Measurements from ENCODE around the gene PBRM1. TPM values are rescaled to one million over a fixed set of nuclear protein-coding genes. Genes with fewer than 3 reads are reported as not detected.

PBRM1 gene
- total and polyA plus RNA-seq, 2 donors (not counting 3 experiments of a cell fraction or from before 2014, with no cell fraction given) = 26.7 to 87.1 TPM

GRCh38 chr3:52723935-52724334 is 38.2 kb upstream of the PBRM1 start:
- no peak for FAIRE-seq
- dilution Hi-C loops (cut with MboI; ENCODE audit: extremely low pct_ligation_motif_present, low sequenced_read_pairs) = no loop called here

GRCh38 chr3:52722491-52722890 is 36.8 kb upstream of the PBRM1 start:
- no TSS peak for BruUV-seq (replicated peaks)
- dilution Hi-C loops (cut with MboI; ENCODE audit: extremely low pct_ligation_motif_present, low sequenced_read_pairs) = no loop called here
- CTCF ChIA-PET = no interaction called here

More at GRCh38 chr3:52723935-52724334, 38.2 kb upstream of the PBRM1 start:
- no TSS peak for BruUV-seq (replicated peaks)
- ChIA-PET POLR2A (no interaction called here), CTCF (no interaction called here)
- Histone ChIP-seq H3K79me2 (ENCODE audit: control insufficient read depth, insufficient read depth, low read length) (no peaks in the 10 kb centered on the region), H3K9me3 (replicated peaks; ENCODE audit: control insufficient read depth, insufficient read depth, low read length) (no peaks in the 10 kb centered on the region), H3K9me1 (replicated peaks; ENCODE audit: control insufficient read depth, extremely low read depth, insufficient read depth, low read length) (no peaks in the 10 kb centered on the region), H3K4me1 (ENCODE audit: control insufficient read depth, extremely low read depth, insufficient read depth, low read length) (no peaks in the 10 kb centered on the region), H4K20me1 (replicated peaks; ENCODE audit: control insufficient read depth, extremely low read depth, insufficient read depth, low read length) (no peaks in the 10 kb centered on the region), H3K9ac (replicated peaks; ENCODE audit: extremely low read depth, insufficient read depth, low read length) (no peak overlapping the region), H3K27me3 (ENCODE audit: control insufficient read depth in 2 of 2, insufficient read depth in 2 of 2, low read length in 2 of 2) (no peaks in the 10 kb centered on the region), H3K4me3 (replicated peaks in 1 of 3; ENCODE audit: insufficient read depth in 1 of 3, low read depth in 1 of 3, low read length in 3 of 3) (no peak overlapping the region), H3K27ac (ENCODE audit: insufficient read depth, low read depth, low read length) (no peak overlapping the region), H3K4me2 (ENCODE audit: insufficient read depth, low read length) (no peak overlapping the region), H3K36me3 (ENCODE audit: control insufficient read depth in 2 of 2, extremely low read depth in 1 of 2, insufficient read depth in 2 of 2, low read length in 2 of 2) (peaks cover 0 to 2% of the 10 kb centered on the region in 2 experiments), H2AFZ (ENCODE audit: low read depth, low read length) (no peak overlapping the region)
- TF ChIP-seq MAX (IDR thresholded peaks at IDR 0.05; ENCODE audit: insufficient read depth, insufficient read length) (no peak), GATA2 (IDR thresholded peaks at IDR 0.05; ENCODE audit: insufficient read depth, insufficient read length, low read depth, low read length) (no peak), POLR2A (IDR thresholded peaks at IDR 0.05; ENCODE audit: low read depth, low read length) (no peak), EZH2 (IDR thresholded peaks at IDR 0.05; ENCODE audit: borderline replicate concordance, low read depth, low read length, severe bottlenecking) (no peak), MYC (IDR thresholded peaks at IDR 0.05; ENCODE audit: low read depth, low read length) (no peak)
- intact Hi-C loops (cut with micrococcal nuclease) = no loop called here
- DNase-seq (ENCODE audit: low read depth, low spot score) = no peak

More at GRCh38 chr3:52722491-52722890, 36.8 kb upstream of the PBRM1 start:
- Histone ChIP-seq H3K36me3 (ENCODE audit: control insufficient read depth in 2 of 2, extremely low read depth in 1 of 2, insufficient read depth in 2 of 2, low read length in 2 of 2) (peaks cover 0 to 3% of the 10 kb centered on the region in 2 experiments), H3K79me2 (ENCODE audit: control insufficient read depth, insufficient read depth, low read length) (no peaks in the 10 kb centered on the region), H3K27me3 (ENCODE audit: control insufficient read depth in 2 of 2, insufficient read depth in 2 of 2, low read length in 2 of 2) (no peaks in the 10 kb centered on the region), H3K27ac (ENCODE audit: insufficient read depth, low read depth, low read length) (no peak overlapping the region), H3K9me3 (replicated peaks; ENCODE audit: control insufficient read depth, insufficient read depth, low read length) (no peaks in the 10 kb centered on the region), H3K9me1 (replicated peaks; ENCODE audit: control insufficient read depth, extremely low read depth, insufficient read depth, low read length) (no peaks in the 10 kb centered on the region), H3K9ac (replicated peaks; ENCODE audit: extremely low read depth, insufficient read depth, low read length) (no peak overlapping the region), H2AFZ (ENCODE audit: low read depth, low read length) (no peak overlapping the region), H3K4me1 (ENCODE audit: control insufficient read depth, extremely low read depth, insufficient read depth, low read length) (no peaks in the 10 kb centered on the region), H4K20me1 (replicated peaks; ENCODE audit: control insufficient read depth, extremely low read depth, insufficient read depth, low read length) (no peaks in the 10 kb centered on the region), H3K4me3 (replicated peaks in 1 of 3; ENCODE audit: insufficient read depth in 1 of 3, low read depth in 1 of 3, low read length in 3 of 3) (no peak overlapping the region), H3K4me2 (ENCODE audit: insufficient read depth, low read length) (no peak overlapping the region)
- TF ChIP-seq POLR2AphosphoS5 (IDR thresholded peaks at IDR 0.05; ENCODE audit: insufficient read depth, low read depth, low read length) = no peak
- TF ChIP-seq JUN (IDR thresholded peaks at IDR 0.05; ENCODE audit: borderline replicate concordance, insufficient read depth, insufficient read length, low read depth) = no peak
- TF ChIP-seq CTCF (IDR thresholded peaks at IDR 0.05; ENCODE audit: extremely low read depth in 1 of 2, insufficient read depth in 1 of 2, low read depth in 1 of 2, low read length in 2 of 2) = no peak
- no peak for TF ChIP-seq EZH2 (IDR thresholded peaks at IDR 0.05; ENCODE audit: borderline replicate concordance, low read depth, low read length, severe bottlenecking)
- no peak for TF ChIP-seq MYC (IDR thresholded peaks at IDR 0.05; ENCODE audit: low read depth, low read length)
- no peak for TF ChIP-seq FOS (IDR thresholded peaks at IDR 0.05; ENCODE audit: borderline replicate concordance, insufficient read depth, low read length)
- TF ChIP-seq MAX (IDR thresholded peaks at IDR 0.05; ENCODE audit: insufficient read depth, insufficient read length) = no peak
- TF ChIP-seq POLR2A (IDR thresholded peaks at IDR 0.05; ENCODE audit: low read depth, low read length) = no peak
- TF ChIP-seq GATA2 (IDR thresholded peaks at IDR 0.05; ENCODE audit: insufficient read depth, insufficient read length, low read depth, low read length) = no peak
- intact Hi-C loops (cut with micrococcal nuclease) = no loop called here
- FAIRE-seq (no peak), DNase-seq (ENCODE audit: low read depth, low spot score) (no peak)
- POLR2A ChIA-PET = no interaction called here
